GM15510 (cell line): ENCODE results near the gene CNIH2.

Experiments
- POLR2A ChIP-seq: IDR thresholded peaks from 3 replicates; pipeline ENCODE4 v1.6.1; 2011; ENCODE audit warnings: borderline replicate concordance; ENCODE audit not compliant: insufficient read length; ENCODE audit errors: extremely low read depth

CNIH2 gene

DNA sequence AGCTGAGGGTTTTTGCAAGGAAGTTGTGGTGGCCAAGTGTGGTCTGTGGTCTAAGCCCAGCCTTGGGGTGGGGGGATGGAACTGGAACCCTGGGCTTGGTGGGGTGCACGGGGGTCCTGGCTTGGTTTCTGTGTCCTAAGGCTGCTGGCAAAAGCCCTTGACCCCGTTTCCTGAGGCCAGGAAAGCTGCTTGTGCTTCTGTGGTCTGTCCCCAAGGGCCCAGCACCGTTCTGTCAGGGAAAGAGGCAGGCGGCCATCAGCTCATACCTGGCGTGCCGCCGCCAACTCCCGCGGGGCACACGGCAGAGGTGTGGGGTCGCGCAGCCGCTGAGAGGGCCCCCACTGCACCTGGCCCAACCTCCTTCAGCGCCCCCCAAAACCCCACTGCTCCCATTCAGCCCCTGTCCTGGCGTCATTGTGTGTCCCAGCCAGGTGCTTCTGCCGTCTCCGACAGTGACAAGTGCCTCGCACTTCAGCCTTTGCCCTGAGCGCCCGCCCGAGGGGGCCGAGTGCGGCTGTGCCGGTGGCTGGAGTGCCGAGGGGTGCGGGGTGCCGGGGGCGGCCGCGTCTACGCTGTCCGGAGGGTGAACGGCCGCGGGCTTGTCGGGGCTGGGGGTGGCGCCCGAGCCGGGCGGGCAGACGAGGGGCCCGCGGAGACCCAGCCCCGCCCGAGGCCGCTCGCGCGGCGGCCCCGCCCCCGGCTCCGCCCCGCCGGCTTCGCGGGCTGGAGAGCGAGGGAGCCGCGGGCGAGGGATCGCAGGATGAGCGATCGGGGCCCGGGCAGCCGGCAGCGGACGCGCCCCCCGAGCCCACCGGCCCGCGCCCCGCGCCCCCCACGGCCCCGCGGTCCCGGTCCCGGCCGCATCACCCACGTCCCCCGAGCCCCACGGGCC lies at the start of gene CNIH2:
Gene CNIH2 (plus strand): TSS at position 705 of the 892 bp plus-strand sequence. CDS start 282 bp downstream, outside the sequence.
- TF ChIP-seq POLR2A, result no peak

DNA sequence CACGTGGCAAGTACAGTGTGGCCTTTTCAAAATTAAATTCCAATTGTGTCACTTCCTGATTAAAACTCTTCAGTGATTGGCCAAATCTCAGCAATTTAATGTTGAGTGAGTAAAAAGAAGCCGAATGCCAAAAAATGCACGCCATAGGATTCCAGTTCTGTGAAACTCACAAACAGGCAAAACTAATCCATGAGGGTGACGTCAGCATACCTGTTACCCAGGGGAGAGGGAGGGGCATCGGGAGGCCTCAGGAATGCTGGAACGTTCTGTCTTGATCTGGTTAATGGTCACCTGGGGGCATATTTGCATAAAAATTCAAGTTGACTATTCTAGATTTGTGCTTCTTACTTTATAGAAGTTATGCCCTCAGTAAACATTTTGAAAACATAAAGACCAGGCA lies 49.5 kb upstream of the CNIH2 start:
- TF ChIP-seq POLR2A, result no peak

DNA sequence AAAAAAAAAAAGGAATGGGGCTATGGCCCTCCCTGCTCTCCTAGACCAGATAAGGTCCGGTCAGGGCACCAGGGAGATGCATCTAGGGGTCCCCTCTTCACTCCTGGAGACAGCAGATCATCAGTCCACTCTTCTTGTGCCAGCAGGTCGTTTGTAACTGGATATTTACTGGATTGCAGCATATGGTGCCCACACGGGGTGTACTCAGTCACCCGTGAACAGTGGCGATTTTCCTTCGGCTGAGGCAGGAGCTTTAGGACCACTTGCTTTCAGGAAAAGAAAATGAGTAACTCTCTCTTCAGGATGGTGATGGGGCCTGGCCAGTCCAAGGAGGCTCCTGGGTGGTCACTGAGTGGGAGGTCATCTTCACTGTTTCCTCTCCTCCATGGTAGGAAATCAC lies 47.8 kb upstream of the CNIH2 start:
- no peak for TF ChIP-seq POLR2A

- TF ChIP-seq POLR2A, result no peak
These were observed 47.0 kb upstream of the CNIH2 start for GRCh38 chr11:66230978-66231377.

- TF ChIP-seq POLR2A, result no peak
These were observed 46.4 kb upstream of the CNIH2 start for GRCh38 chr11:66231561-66231960.

DNA sequence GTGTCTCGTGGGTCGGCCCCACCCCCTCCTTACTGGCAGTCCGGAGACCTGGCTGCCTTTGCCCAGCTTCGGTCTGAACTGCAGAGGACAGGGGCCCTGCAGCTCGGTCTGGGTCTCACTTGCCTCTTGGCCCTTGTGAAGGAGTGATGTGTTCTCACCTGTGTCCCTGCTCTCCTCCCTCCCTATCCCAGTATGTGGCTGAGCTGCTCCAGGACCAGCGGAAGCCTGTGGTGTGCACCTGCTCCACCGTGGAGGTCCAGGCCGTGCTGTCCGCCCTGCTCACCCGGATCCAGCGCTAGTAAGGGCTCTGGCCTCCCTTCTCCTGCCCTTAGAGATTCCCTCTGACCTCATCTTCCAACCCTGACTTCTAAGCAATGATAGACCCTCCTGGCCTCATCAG lies 45.2 kb upstream of the CNIH2 start:
- no peak for TF ChIP-seq POLR2A

DNA sequence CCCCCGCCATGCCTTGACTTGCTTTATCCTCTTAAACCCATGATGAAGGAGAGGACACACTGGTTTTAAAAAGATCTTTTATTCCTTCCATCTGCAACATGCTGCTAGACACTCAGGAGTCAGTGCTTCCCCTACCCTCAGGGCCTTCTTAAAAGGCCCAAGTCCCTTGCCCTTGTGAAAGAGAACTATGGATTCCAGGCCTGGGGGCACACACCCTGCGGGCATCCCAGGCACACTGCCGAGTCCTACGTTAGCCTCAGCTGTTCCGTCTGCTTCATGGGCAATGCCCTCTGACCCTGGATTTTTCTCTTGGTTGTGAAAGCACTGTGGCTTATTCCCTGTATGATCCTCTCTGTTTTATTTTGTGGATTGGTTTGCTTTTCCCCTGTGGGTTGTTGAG lies 44.7 kb upstream of the CNIH2 start:
- TF ChIP-seq POLR2A, result no peak

DNA sequence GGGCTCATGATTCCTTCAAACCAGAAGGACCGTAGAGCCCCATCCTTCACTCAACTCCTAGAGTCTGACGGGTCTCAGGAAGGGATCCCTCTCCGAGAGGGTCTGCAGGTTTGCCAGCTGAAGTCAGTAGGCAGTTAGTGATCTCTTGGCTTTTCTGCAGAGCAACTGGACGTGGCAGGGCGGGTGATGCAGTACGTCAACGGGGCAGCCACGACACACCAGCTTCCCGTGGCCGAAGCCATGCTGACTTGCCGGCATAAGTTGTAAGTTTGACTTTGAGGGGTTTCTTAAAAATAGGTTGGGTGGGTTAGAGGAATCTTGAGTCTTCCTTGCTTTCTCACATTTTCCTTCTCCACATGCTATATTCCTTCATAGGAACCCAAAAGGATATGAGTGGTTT lies 42.8 kb upstream of the CNIH2 start:
- no peak for TF ChIP-seq POLR2A

- TF ChIP-seq POLR2A, result no peak
These were observed 40.1 kb upstream of the CNIH2 start for GRCh38 chr11:66237867-66238266.

DNA sequence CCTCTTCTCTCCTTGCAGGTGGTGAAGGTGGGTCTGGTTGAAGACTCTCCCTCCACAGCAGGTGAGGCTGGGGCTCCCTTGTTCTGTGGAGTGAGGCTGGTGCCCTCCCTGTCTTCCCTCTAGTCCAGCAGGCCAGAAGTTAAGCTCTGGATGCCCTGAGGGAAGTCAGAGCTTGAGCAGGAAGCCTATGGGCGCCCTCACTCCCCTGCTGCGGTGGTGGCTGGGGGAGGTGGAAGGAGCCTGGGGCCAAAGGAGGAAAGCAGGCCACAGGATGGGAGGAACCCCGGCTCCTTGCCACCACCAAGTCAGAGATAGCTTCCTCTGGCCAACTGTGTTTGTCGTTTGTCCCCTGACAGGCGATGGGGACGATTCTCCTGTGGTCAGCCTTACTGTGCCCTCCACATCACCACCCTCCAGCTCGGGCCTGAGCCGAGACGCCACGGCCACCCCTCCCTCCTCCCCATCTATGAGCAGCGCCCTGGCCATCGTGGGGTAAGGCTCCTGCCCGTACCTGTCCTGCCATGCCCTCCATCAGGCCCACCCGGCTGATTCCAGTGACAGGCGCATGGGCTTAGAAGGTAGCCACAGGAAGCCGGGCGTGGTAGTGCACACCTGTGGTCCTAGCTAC lies 39.1 kb upstream of the CNIH2 start:
- TF ChIP-seq POLR2A, result no peak

- TF ChIP-seq POLR2A, result no peak
These were observed 38.5 kb upstream of the CNIH2 start for GRCh38 chr11:66239511-66239910.

DNA sequence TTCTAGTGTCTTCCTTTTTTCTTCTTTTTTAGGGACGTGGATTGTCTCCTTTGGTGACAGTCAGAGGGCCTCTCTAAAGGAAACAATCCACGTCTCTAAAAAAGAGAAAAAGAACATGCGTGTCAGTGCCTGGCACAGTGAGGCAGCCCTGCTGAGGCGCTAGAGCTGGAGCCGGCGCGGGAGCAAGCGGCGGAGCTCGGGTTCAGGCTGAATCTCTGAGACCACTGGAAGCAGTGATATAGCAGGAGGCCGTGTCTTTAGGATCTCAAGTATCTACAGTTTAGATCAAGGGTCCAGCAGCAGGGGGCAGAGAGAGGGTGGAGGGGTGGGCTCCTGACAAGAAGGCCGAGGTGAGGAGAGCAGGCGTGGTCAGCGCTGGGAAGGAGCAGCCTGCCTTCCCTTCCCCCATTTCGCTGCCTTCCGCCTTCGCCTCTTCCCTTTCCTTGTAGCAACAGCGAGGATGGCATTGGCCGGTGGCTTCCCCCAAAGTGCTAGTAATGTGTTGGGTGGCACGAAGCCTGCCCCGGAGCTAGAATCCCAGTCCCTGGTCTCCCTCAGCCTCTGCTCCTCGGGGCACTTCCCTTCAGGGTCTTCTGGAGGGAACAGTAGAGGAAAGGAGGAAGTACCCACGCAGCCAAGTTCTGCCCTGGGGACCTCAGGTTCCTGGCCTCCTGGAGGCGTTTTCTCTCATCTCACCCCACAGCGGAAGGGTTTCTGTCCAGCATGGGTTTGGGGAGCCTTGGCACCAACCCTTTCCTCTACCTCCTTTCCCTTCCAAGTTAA lies 37.8 kb upstream of the CNIH2 start:
- TF ChIP-seq POLR2A, result no peak

DNA sequence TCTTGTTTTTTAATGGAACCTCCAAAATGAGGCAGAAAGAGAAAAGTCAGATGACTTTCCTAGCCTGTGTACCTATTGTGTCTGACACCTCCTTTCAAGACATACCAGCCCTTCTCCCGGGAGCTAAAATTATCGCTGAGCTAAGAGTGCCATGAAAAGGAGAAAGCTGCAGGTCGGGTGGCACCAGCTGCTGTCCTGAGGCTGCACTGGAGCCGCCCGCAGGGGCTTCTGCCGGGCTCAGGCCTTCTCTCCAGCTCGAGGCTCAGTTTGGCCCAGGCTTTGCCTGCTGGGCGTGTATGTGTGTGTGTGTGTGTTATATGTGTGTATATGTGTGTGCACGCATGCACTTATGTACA lies 37.2 kb upstream of the CNIH2 start:
- no peak for TF ChIP-seq POLR2A

- no peak for TF ChIP-seq POLR2A
These were observed 35.7 kb upstream of the CNIH2 start for GRCh38 chr11:66242095-66242765.
